Natural killer cell (primary cell): Measurements from ENCODE around the gene NSD1. TPM values are rescaled to one million over a fixed set of nuclear protein-coding genes. Genes with fewer than 3 reads are reported as not detected.
A peak's percentile ranks its signal among the peaks of the same experiment; 100 is the strongest.
"Not testable (repeated sequence)": the region's sequence is repeated elsewhere in the genome, so short reads cannot be mapped to it uniquely, and the experiment has no call there.

Experiments used
- ATAC-seq, 3 donors: fragments of 150-1000 bp in 2 of 3; fragments of 200-7000 bp in 1 of 3; cut with Tn5 transposase; 1 replicate in 1 of 3; 2 replicates in 2 of 3; pipeline ENCODE4 v1.10.0; 2021; ENCODE audit warnings: mild to moderate bottlenecking in 2 of 3, moderate library complexity in 2 of 3
- DNase-seq, 2 donors: peaks; one replicate each; pipeline versions ENCODE4 v3.0.0 to v3.0.0-alpha.2; 2013 to 2021; ENCODE audit warnings: mixed read lengths in 1 of 2
- H3K27ac ChIP-seq: one replicate; pipeline ENCODE4 v1.5.1; 2013; ENCODE audit warnings: mild to moderate bottlenecking, low read length
- H3K27me3 ChIP-seq: one replicate; pipeline ENCODE4 v1.6.1; 2013; ENCODE audit warnings: low read length; ENCODE audit not compliant: control insufficient read depth, insufficient read depth
- H3K36me3 ChIP-seq: one replicate; pipeline ENCODE4 v1.6.1; 2013; ENCODE audit warnings: low read length; ENCODE audit not compliant: control insufficient read depth, insufficient read depth
- H3K4me1 ChIP-seq: one replicate; pipeline ENCODE4 v1.6.1; 2013; ENCODE audit warnings: low read length; ENCODE audit not compliant: control insufficient read depth, insufficient read depth
- H3K4me3 ChIP-seq: one replicate; pipeline ENCODE4 v1.5.1; 2013; ENCODE audit warnings: low read length
- H3K9me3 ChIP-seq: one replicate; pipeline ENCODE4 v1.6.1; 2013; ENCODE audit warnings: low read length; ENCODE audit not compliant: control insufficient read depth, insufficient read depth
- H3K27ac Mint-ChIP-seq, 2 donors: one replicate each; pipeline ENCODE4 v1.8.0; 2022; ENCODE audit warnings: mild to moderate bottlenecking in 2 of 2, mixed read lengths in 2 of 2, moderate library complexity in 1 of 2
- H3K27me3 Mint-ChIP-seq, 2 donors: one replicate each; pipeline ENCODE4 v1.8.0; 2022; ENCODE audit warnings: low read depth in 2 of 2, mixed read lengths in 2 of 2
- H3K36me3 Mint-ChIP-seq: one replicate; pipeline ENCODE4 v1.8.0; 2022; ENCODE audit warnings: mixed read lengths
- H3K4me1 Mint-ChIP-seq, 2 donors: one replicate each; pipeline ENCODE4 v1.8.0; 2022; ENCODE audit warnings: mixed read lengths in 2 of 2
- H3K4me3 Mint-ChIP-seq: one replicate; pipeline ENCODE4 v1.8.0; 2022; ENCODE audit warnings: mild to moderate bottlenecking, moderate library complexity, mixed read lengths
- H3K9me3 Mint-ChIP-seq, 2 donors: one replicate each; pipeline ENCODE4 v1.8.0; 2022; ENCODE audit warnings: mixed read lengths in 2 of 2
- WGBS: methylation state at CpG from one replicate; pipeline ENCODE4 v1.1.7; 2013; ENCODE audit warnings: missing lambda C conversion rate; ENCODE audit not compliant: insufficient coverage; 5-methylcytosine and 5-hydroxymethylcytosine counted together
- intact Hi-C: fragments of 100-400 bp; cut with micrococcal nuclease; formaldehyde crosslinking; loops from one replicate; pipeline ENCODE4 v1.14.2; 2022
- total RNA-seq, 4 donors: library from RNA; stranded (reverse); fragments of 120-200 nt in 1 of 4; gene quantifications; one replicate each; pipeline versions ENCODE4 v1.2.3 to v1.2.4, GENCODE V29; 2013 to 2022
- TF ChIP-seq, protein P1 (sequence below): fragments of 200-600 bp; IDR thresholded peaks from one replicate; pipeline ENCODE4 v1.8.0; 2022; ENCODE audit warnings: antibody characterized with exemption

Gene NSD1
- total RNA-seq, 3 donors from 2014 or later (not counting 1 experiment from before 2014, with no cell fraction given) = 117 to 147 (median 143) TPM

DNA sequence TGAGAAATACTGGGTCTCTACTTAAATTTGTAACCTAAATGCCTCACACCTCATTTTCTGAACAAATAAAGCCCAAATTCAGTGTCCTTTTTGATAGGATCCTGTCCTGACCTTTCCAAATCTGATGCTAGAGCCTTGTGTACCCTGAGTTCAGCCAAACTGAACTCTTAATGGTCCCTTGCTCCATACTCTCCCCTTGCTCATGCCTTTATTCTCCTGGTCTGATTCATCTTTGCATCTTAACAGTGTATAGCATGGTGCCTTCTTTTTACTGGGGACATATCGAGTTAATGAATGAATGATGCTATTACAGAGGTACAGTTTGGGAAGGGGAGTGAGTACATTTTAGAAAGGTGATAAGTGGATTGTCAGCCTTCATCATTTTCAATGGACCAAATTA lies 9.2 kb downstream of the NSD1 start:
- Histone ChIP-seq H3K27me3 (no peaks in the 10 kb centered on the region), H3K4me3 (no peak overlapping the region), H3K4me1 (peaks cover 10% of the 10 kb centered on the region), H3K27ac (no peak overlapping the region), H3K36me3 (peaks cover 45% of the 10 kb centered on the region), H3K9me3 (no peaks in the 10 kb centered on the region)
- 100% methylated on average over 1 of the region's 1 CpG for WGBS
- TF ChIP-seq, protein P1, sequence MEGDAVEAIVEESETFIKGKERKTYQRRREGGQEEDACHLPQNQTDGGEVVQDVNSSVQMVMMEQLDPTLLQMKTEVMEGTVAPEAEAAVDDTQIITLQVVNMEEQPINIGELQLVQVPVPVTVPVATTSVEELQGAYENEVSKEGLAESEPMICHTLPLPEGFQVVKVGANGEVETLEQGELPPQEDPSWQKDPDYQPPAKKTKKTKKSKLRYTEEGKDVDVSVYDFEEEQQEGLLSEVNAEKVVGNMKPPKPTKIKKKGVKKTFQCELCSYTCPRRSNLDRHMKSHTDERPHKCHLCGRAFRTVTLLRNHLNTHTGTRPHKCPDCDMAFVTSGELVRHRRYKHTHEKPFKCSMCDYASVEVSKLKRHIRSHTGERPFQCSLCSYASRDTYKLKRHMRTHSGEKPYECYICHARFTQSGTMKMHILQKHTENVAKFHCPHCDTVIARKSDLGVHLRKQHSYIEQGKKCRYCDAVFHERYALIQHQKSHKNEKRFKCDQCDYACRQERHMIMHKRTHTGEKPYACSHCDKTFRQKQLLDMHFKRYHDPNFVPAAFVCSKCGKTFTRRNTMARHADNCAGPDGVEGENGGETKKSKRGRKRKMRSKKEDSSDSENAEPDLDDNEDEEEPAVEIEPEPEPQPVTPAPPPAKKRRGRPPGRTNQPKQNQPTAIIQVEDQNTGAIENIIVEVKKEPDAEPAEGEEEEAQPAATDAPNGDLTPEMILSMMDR = no peak
- DNase-seq (no peak), ATAC-seq (no peak)
- Mint-ChIP-seq H3K9me3 (no peaks in the 10 kb centered on the region), H3K27ac (peak overlapping the region; percentile 45 to 51), H3K4me1 (peaks cover 24 to 35% of the 10 kb centered on the region in 2 donors), H3K4me3 (no peak overlapping the region), H3K27me3 (no peaks in the 10 kb centered on the region), H3K36me3 (no peaks in the 10 kb centered on the region)
- intact Hi-C loops = no loop called here

DNA sequence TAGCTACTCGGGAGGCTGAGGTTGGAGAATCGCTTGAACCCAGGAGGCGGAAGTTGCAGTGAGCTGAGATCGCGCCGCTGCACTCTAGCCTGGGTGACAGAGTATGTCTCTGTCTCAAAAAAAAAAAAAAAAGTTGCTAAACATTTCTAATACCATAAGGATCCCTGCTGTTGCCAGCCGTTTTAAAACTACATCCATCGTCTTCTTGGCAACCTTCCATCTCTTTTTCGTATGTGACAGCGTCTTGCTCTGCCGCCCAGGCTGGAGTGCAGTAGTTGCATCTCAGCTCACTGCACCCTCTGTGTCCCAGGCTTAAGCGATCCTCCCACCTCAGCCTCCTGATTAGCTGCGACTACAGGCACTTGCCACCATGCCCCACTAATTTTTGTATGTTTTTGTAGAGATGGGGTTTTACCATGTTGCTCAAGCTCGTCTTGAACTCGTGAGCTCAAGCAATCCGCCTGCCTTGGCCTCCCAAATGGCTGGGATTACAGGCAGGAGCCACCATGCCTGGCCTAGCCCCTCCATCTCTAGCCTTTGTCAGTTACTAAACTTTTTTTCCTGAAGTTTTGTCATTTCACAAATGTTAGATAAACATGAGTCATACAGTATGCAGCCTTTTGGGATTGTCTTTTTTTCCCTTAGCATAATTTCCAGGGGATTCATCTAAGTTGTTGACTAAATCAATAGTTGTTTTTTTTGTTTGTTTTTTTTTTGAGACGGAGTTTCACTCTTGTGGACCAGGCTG lies 13.5 kb downstream of the NSD1 start:
- peak overlapping the region in 1 of 2 donors; percentile 40 for H3K27ac Mint-ChIP-seq
- intact Hi-C loops = no loop called here

DNA sequence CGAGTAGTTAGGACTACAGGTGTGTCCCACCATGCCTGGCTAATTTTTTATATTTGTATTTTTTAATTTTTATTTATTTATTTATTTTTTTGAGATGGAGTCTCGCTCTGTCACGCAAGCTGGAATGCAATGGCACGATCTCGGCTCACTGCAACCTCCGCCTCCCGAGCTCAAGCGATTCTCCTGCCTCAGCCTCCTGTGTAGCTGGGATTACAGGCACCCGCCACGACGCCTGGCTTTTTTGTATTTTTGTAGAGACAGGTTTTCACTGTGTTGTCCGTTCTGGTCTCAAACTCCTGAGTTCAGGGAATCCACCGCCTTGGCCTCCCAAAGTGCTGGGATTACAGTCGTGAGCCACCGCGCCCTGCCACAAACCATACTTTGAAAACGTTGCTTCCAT lies 16.5 kb downstream of the NSD1 start:
- H3K4me1 ChIP-seq, H3K4me3 Mint-ChIP-seq, H3K9me3 ChIP-seq, intact Hi-C loops, DNase-seq, H3K27ac Mint-ChIP-seq, H3K27ac ChIP-seq, H3K36me3 Mint-ChIP-seq, ATAC-seq, H3K27me3 ChIP-seq, H3K4me3 ChIP-seq, H3K27me3 Mint-ChIP-seq, H3K9me3 Mint-ChIP-seq: not testable (repeated sequence)
- 94% methylated on average over 16 of the region's 17 CpGs for WGBS
- peaks cover 28% of the 10 kb centered on the region for H3K36me3 ChIP-seq
- peaks cover 5 to 12% of the 10 kb centered on the region in 2 donors for H3K4me1 Mint-ChIP-seq

More for the DNA sequence above, 13.5 kb downstream of the NSD1 start:
- H3K27me3 ChIP-seq = no peaks in the 10 kb centered on the region
- H3K36me3 ChIP-seq = peaks cover 38% of the 10 kb centered on the region
- Mint-ChIP-seq H3K27me3 (no peaks in the 10 kb centered on the region), H3K36me3 (no peaks in the 10 kb centered on the region), H3K4me1 (peaks cover 9 to 10% of the 10 kb centered on the region in 2 donors), H3K9me3 (no peaks in the 10 kb centered on the region), H3K4me3 (no peak overlapping the region)
- no peak overlapping the region for H3K27ac ChIP-seq
- DNase-seq (no peak), ATAC-seq (no peak)
- TF ChIP-seq, protein P1 = no peak
- H3K9me3 ChIP-seq = no peaks in the 10 kb centered on the region
- no peak overlapping the region for H3K4me3 ChIP-seq
- H3K4me1 ChIP-seq = no peaks in the 10 kb centered on the region
- 94% methylated on average over 16 of the region's 17 CpGs for WGBS

DNA sequence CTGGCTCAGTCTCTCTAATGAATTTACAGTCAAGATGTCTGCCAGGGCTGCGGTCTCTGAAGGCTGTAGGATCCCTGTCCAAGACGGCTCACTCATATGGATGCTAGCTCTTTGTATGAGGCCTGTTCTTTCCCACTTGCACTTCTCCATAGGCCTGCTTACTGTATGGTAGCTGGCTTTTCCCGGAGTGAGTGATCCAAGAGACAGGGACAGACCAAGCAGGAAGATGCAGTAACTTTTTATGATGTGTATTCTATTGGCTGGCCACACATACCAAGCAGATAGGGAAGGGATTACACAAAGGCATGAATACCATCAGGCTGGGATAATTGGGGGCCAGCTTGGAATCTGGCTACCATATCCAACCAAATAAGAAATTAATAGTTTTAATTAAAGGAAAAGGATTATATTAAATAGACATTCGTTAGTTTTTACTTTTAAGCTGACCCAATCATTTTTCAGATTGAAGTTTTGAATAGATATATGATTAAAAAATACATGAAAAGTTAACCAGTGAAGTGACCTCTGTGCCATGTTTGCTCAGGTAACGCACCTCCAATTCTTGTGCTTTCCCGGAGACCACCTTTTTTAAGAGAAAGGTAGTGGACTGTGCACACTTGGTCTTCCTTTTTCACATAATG lies 20.6 kb downstream of the NSD1 start:
- H3K4me1 ChIP-seq = no peaks in the 10 kb centered on the region
- no peaks in the 10 kb centered on the region for H3K9me3 Mint-ChIP-seq
- no peaks in the 10 kb centered on the region for H3K9me3 ChIP-seq
- ATAC-seq (no peak), DNase-seq (no peak)
- no peak overlapping the region for H3K4me3 ChIP-seq
- H3K27ac Mint-ChIP-seq = peak overlapping the region; percentile 1 to 62
- H3K27me3 ChIP-seq = no peaks in the 10 kb centered on the region
- H3K4me3 Mint-ChIP-seq = no peak overlapping the region
- TF ChIP-seq, protein P1 = no peak
- H3K36me3 Mint-ChIP-seq = no peaks in the 10 kb centered on the region
- peaks cover 18 to 19% of the 10 kb centered on the region in 2 donors for H3K4me1 Mint-ChIP-seq
- no peaks in the 10 kb centered on the region for H3K27me3 Mint-ChIP-seq
- intact Hi-C loops = no loop called here
- peaks cover 13% of the 10 kb centered on the region for H3K36me3 ChIP-seq
- no peak overlapping the region for H3K27ac ChIP-seq
- whole genome bisulfite sequencing = 96% methylated on average over 5 of the region's 6 CpGs
